ENCODE data around the gene SYT7. TPM values are rescaled to one million over a fixed set of nuclear protein-coding genes. Genes with fewer than 3 reads are reported as not detected.
A peak's percentile ranks its signal among the peaks of the same experiment; 100 is the strongest.

The SYT7 gene
- total RNA-seq, 1 experiment from 2014 or later, result 25.2 TPM

- ChIA-PET POLR2A (no interaction called here), CTCF (interaction anchor here (1.0 to 1.6 kb wide), 3 partner anchors 23 to 66 kb away, joined by 3 to 4 read pairs (median 3); no protein-coding TSS in a partner anchor)
- TF ChIP-seq, protein P1, sequence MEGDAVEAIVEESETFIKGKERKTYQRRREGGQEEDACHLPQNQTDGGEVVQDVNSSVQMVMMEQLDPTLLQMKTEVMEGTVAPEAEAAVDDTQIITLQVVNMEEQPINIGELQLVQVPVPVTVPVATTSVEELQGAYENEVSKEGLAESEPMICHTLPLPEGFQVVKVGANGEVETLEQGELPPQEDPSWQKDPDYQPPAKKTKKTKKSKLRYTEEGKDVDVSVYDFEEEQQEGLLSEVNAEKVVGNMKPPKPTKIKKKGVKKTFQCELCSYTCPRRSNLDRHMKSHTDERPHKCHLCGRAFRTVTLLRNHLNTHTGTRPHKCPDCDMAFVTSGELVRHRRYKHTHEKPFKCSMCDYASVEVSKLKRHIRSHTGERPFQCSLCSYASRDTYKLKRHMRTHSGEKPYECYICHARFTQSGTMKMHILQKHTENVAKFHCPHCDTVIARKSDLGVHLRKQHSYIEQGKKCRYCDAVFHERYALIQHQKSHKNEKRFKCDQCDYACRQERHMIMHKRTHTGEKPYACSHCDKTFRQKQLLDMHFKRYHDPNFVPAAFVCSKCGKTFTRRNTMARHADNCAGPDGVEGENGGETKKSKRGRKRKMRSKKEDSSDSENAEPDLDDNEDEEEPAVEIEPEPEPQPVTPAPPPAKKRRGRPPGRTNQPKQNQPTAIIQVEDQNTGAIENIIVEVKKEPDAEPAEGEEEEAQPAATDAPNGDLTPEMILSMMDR (IDR thresholded peaks at IDR 0.05; ENCODE audit: unreplicated experiment), result no peak
- DNase-seq (ENCODE audit: unreplicated experiment), result peak; percentile 62
- H3K9me3 Mint-ChIP-seq (ENCODE audit: unreplicated experiment), result peaks cover 7% of the 10 kb centered on the region
- no peak overlapping the region for H3K27ac Mint-ChIP-seq (ENCODE audit: low read depth, unreplicated experiment)
- H3K27me3 Mint-ChIP-seq (ENCODE audit: insufficient read depth, unreplicated experiment), result no peaks in the 10 kb centered on the region
- H3K4me1 Mint-ChIP-seq (ENCODE audit: insufficient read depth, unreplicated experiment), result peaks cover 19% of the 10 kb centered on the region
- H3K4me3 Mint-ChIP-seq (ENCODE audit: unreplicated experiment), result no peak overlapping the region
- no TSS peak for BruUV-seq (replicated peaks)
- intact Hi-C loops (cut with micrococcal nuclease), result no loop called here
- no peaks in the 10 kb centered on the region for H3K36me3 Mint-ChIP-seq (ENCODE audit: insufficient read depth, unreplicated experiment)
Measured at GRCh38 chr11:61543606-61544306, 37.1 kb downstream of the SYT7 start.

DNA sequence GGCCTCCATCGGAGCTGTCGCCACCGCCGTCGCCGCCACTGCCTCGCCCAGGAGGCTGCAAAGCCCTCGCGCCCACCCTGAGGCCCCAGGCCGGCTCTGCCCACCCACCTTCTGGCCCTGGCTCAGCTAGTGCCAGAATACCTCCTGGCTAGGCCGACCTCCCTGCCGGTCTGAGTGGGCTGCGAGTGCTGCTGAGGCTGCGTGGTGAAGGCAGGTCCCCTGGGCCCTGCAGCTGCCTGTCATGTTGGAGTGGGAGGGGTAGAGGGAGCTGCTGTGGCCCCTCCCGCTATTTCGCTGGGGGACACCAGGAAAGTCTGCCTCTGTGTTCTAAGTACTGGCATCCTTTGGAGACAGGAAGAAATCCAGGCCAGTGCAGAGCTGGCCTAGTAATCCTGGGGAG is 38.2 kb downstream of the SYT7 start:
- Mint-ChIP-seq H3K27ac (ENCODE audit: low read depth, unreplicated experiment) (no peak overlapping the region), H3K4me1 (ENCODE audit: insufficient read depth, unreplicated experiment) (peaks cover 19% of the 10 kb centered on the region), H3K27me3 (ENCODE audit: insufficient read depth, unreplicated experiment) (no peaks in the 10 kb centered on the region), H3K4me3 (ENCODE audit: unreplicated experiment) (no peak overlapping the region), H3K9me3 (ENCODE audit: unreplicated experiment) (peaks cover 7% of the 10 kb centered on the region), H3K36me3 (ENCODE audit: insufficient read depth, unreplicated experiment) (no peaks in the 10 kb centered on the region)
- intact Hi-C loops (cut with micrococcal nuclease), result no loop called here
- POLR2A ChIA-PET, result no interaction called here
- CTCF ChIA-PET, result interaction anchor here (1.6 to 2.6 kb wide), 2 partner anchors 10 to 26 kb away, joined by 3 to 8 read pairs; no protein-coding TSS in a partner anchor
- DNase-seq (ENCODE audit: unreplicated experiment), result no peak
- BruUV-seq (replicated peaks), result no TSS peak
- TF ChIP-seq, protein P1 (IDR thresholded peaks at IDR 0.05; ENCODE audit: unreplicated experiment), result no peak

GRCh38 chr11:61542024-61542461 is 38.8 kb downstream of the SYT7 start:
- intact Hi-C loops (cut with micrococcal nuclease), result no loop called here
- peaks cover 7% of the 10 kb centered on the region for H3K9me3 Mint-ChIP-seq (ENCODE audit: unreplicated experiment)
- H3K27me3 Mint-ChIP-seq (ENCODE audit: insufficient read depth, unreplicated experiment), result no peaks in the 10 kb centered on the region
- ChIA-PET POLR2A (no interaction called here), CTCF (interaction anchor here (1.2 to 2.6 kb wide), 3 partner anchors 10 to 97 kb away, joined by 3 to 8 read pairs (median 5); no protein-coding TSS in a partner anchor)
- H3K4me3 Mint-ChIP-seq (ENCODE audit: unreplicated experiment), result no peak overlapping the region
- H3K36me3 Mint-ChIP-seq (ENCODE audit: insufficient read depth, unreplicated experiment), result no peaks in the 10 kb centered on the region
- peaks cover 19% of the 10 kb centered on the region for H3K4me1 Mint-ChIP-seq (ENCODE audit: insufficient read depth, unreplicated experiment)
- no TSS peak for BruUV-seq (replicated peaks)
- peak overlapping the region; percentile 64 for H3K27ac Mint-ChIP-seq (ENCODE audit: low read depth, unreplicated experiment)
- DNase-seq (ENCODE audit: unreplicated experiment), result no peak
- TF ChIP-seq, protein P1 (IDR thresholded peaks at IDR 0.05; ENCODE audit: unreplicated experiment), result no peak

DNA sequence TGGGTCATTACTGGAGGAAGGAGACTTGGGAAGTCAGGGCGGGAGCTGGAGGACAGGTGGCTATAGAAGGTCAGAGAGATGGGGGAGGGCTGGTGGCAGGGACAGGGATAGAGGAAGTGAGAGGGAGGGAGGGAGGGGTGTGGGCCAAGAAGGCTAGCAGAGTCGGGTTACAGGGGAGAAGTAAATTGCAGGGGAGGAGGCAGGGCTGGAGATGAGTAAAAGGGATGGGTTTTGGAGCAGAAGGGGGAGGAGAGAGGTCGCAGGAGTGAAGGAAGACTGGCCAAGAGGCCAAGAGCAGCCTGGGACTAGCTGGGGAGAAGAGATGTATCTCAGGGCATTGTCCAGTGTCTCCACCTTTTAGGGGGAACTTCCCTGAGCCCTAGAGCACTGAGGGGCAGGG is 39.3 kb downstream of the SYT7 start:
- ChIA-PET POLR2A (no interaction called here), CTCF (interaction anchor here (1.2 to 2.6 kb wide), 3 partner anchors 9 to 97 kb away, joined by 3 to 8 read pairs (median 5); no protein-coding TSS in a partner anchor)
- no TSS peak for BruUV-seq (replicated peaks)
- Mint-ChIP-seq H3K4me3 (ENCODE audit: unreplicated experiment) (no peak overlapping the region), H3K27me3 (ENCODE audit: insufficient read depth, unreplicated experiment) (no peaks in the 10 kb centered on the region), H3K4me1 (ENCODE audit: insufficient read depth, unreplicated experiment) (peaks cover 19% of the 10 kb centered on the region), H3K27ac (ENCODE audit: low read depth, unreplicated experiment) (peak overlapping the region; percentile 64), H3K9me3 (ENCODE audit: unreplicated experiment) (peaks cover 7% of the 10 kb centered on the region), H3K36me3 (ENCODE audit: insufficient read depth, unreplicated experiment) (no peaks in the 10 kb centered on the region)
- intact Hi-C loops (cut with micrococcal nuclease), result no loop called here
- TF ChIP-seq, protein P1 (IDR thresholded peaks at IDR 0.05; ENCODE audit: unreplicated experiment), result no peak
- peak; percentile 59 for DNase-seq (ENCODE audit: unreplicated experiment)

Data from MCF 10A (cell line).